Body of pancreas (tissue), 4 donors: ENCODE results near the gene NCCRP1. TPM values are rescaled to one million over a fixed set of nuclear protein-coding genes. Genes with fewer than 3 reads are reported as not detected.

Experiments used
- ATAC-seq: fragments of 150-250 bp; one replicate; pipeline ENCODE4 v1.9.1; 2016
- DNase-seq, 4 donors: peaks; one replicate each; pipeline ENCODE4 v3.0.0-alpha.2; 2019
- H3K27ac ChIP-seq, 4 donors: fragments of 200-600 bp; sonication (generic); 1 replicate in 3 of 4; 2 replicates in 1 of 4; pipeline versions ENCODE4 v1.5.1 to v1.6.1; 2016 to 2019; ENCODE audit warnings: mild to moderate bottlenecking in 1 of 4, mixed read lengths in 1 of 4, moderate library complexity in 1 of 4
- H3K27me3 ChIP-seq, 2 donors: fragments of 200-600 bp; sonication (generic); one replicate each; pipeline ENCODE4 v1.6.0; 2016; ENCODE audit warnings: mild to moderate bottlenecking in 1 of 2
- H3K36me3 ChIP-seq, 2 donors: fragments of 200-600 bp; sonication (generic); replicated peaks in 1 of 2; 2 replicates each; pipeline ENCODE4 v1.5.1; 2016; ENCODE audit warnings: low read depth in 2 of 2; ENCODE audit not compliant: insufficient read depth in 1 of 2
- H3K4me1 ChIP-seq: fragments of 200-600 bp; sonication (generic); one replicate; pipeline ENCODE4 v1.6.0; 2016
- H3K4me3 ChIP-seq, 2 donors: fragments of 200-600 bp; sonication (generic); 1 replicate in 1 of 2; 2 replicates in 1 of 2; pipeline ENCODE4 v1.5.1; 2016 to 2019
- H3K9me3 ChIP-seq, 3 donors: fragments of 200-600 bp; sonication (generic); 1 replicate in 2 of 3; 2 replicates in 1 of 3; pipeline ENCODE4 v1.5.1; 2016
- CTCF ChIP-seq, 7 experiments: fragments of 450-650 bp in 4 of 7; fragments of 200-600 bp in 3 of 7; sonication (generic) in 3 of 7; IDR thresholded peaks; one replicate each; pipeline ENCODE4 v1.5.1; 2016 to 2019; ENCODE audit warnings: antibody characterized with exemption in 7 of 7
- POLR2A ChIP-seq, 3 donors: fragments of 450-650 bp; IDR thresholded peaks; one replicate each; pipeline ENCODE4 v1.6.1; 2016; ENCODE audit warnings: antibody characterized with exemption in 3 of 3, mild to moderate bottlenecking in 2 of 3
- WGBS, 2 donors: methylation state at CpG; one replicate each; pipeline ENCODE4 v1.1.5; 2017; 5-methylcytosine and 5-hydroxymethylcytosine counted together
- intact Hi-C: fragments of 100-400 bp; cut with DNase I; formaldehyde crosslinking; loops from one replicate; pipeline ENCODE4 v1.15.1; 2023
- total RNA-seq, 2 donors: library from RNA; depleted of rRNA; stranded (reverse); fragments of >200 nt; gene quantifications; one replicate each; pipeline ENCODE4 v1.1.0, GENCODE V29; 2016

Gene NCCRP1
- total RNA-seq, 2 donors from 2014 or later: 0.66 to 7.8 TPM

GRCh38 chr19:39205449-39205764 lies 8.6 kb downstream of the NCCRP1 start:
- ATAC-seq (no peak), DNase-seq (no peak)
- TF ChIP-seq CTCF (IDR thresholded peaks at IDR 0.05) (no peak), POLR2A (IDR thresholded peaks at IDR 0.05) (no peak)
- intact Hi-C loops: no loop called here
- Histone ChIP-seq H3K36me3 (no peaks in the 10 kb centered on the region), H3K27me3 (no peaks in the 10 kb centered on the region), H3K27ac (peak overlapping the region; percentile 42 to 91 (median 76)), H3K4me3 (no peak overlapping the region), H3K9me3 (no peaks in the 10 kb centered on the region), H3K4me1 (peaks cover 48% of the 10 kb centered on the region)
- 34 to 40% methylated on average over 3 of the region's 3 CpGs for WGBS, 2 donors

GRCh38 chr19:39206122-39206521 lies 9.4 kb downstream of the NCCRP1 start:
- no peak for TF ChIP-seq CTCF (IDR thresholded peaks at IDR 0.05)
- TF ChIP-seq POLR2A (IDR thresholded peaks at IDR 0.05): no peak
- Histone ChIP-seq H3K9me3 (no peaks in the 10 kb centered on the region), H3K27me3 (no peaks in the 10 kb centered on the region), H3K36me3 (no peaks in the 10 kb centered on the region), H3K4me3 (no peak overlapping the region), H3K27ac (peak overlapping the region in 1 of 4 donors; percentile 3), H3K4me1 (peaks cover 43% of the 10 kb centered on the region)
- DNase-seq: no peak
- no peak for ATAC-seq
- WGBS, 2 donors: 74 to 81% methylated on average over 6 of the region's 6 CpGs
- intact Hi-C loops: no loop called here

GRCh38 chr19:39207293-39207836 lies 10.6 kb downstream of the NCCRP1 start:
- Histone ChIP-seq H3K4me1 (peaks cover 43% of the 10 kb centered on the region), H3K36me3 (no peaks in the 10 kb centered on the region), H3K4me3 (no peak overlapping the region), H3K9me3 (no peaks in the 10 kb centered on the region), H3K27me3 (no peaks in the 10 kb centered on the region), H3K27ac (peak overlapping the region in 2 of 4 donors; percentile 75 to 76)
- no peak for DNase-seq
- TF ChIP-seq POLR2A (IDR thresholded peaks at IDR 0.05) (no peak), CTCF (IDR thresholded peaks at IDR 0.05) (no peak)
- ATAC-seq: no peak
- intact Hi-C loops: no loop called here
- WGBS, 2 donors: 47 to 62% methylated on average over 6 of the region's 6 CpGs

- H3K27me3 ChIP-seq: no peaks in the 10 kb centered on the region
- no peak for ATAC-seq
- intact Hi-C loops: no loop called here
- no peak overlapping the region for H3K4me3 ChIP-seq
- WGBS, 2 donors: 35 to 46% methylated on average over 9 of the region's 9 CpGs
- TF ChIP-seq CTCF (IDR thresholded peaks at IDR 0.05) (no peak), POLR2A (IDR thresholded peaks at IDR 0.05) (peak in 1 of 3 donors; percentile 6)
- H3K27ac ChIP-seq: peak overlapping the region; percentile 65 to 78 (median 76)
- peaks cover 43% of the 10 kb centered on the region for H3K4me1 ChIP-seq
- H3K36me3 ChIP-seq: no peaks in the 10 kb centered on the region
- no peaks in the 10 kb centered on the region for H3K9me3 ChIP-seq
- DNase-seq: peak; percentile 39 to 80 (median 64)
Measured at GRCh38 chr19:39208175-39208795, 11.5 kb downstream of the NCCRP1 start.

- Histone ChIP-seq H3K27ac (peak overlapping the region in 2 of 4 donors; percentile 76 to 78), H3K4me1 (peaks cover 43% of the 10 kb centered on the region), H3K27me3 (no peaks in the 10 kb centered on the region), H3K4me3 (no peak overlapping the region), H3K9me3 (no peaks in the 10 kb centered on the region), H3K36me3 (no peaks in the 10 kb centered on the region)
- peak; percentile 32 to 55 (median 47) for DNase-seq
- intact Hi-C loops: no loop called here
- no peak for ATAC-seq
- TF ChIP-seq POLR2A (IDR thresholded peaks at IDR 0.05): no peak
- TF ChIP-seq CTCF (IDR thresholded peaks at IDR 0.05): no peak
- 25 to 34% methylated on average over 7 of the region's 7 CpGs for WGBS, 2 donors
Measured at GRCh38 chr19:39209196-39209595, 12.4 kb downstream of the NCCRP1 start.
